Thoracic aorta (tissue), 2 donors: ENCODE data around the gene GCNT2. TPM values are rescaled to one million over a fixed set of nuclear protein-coding genes. Genes with fewer than 3 reads are reported as not detected.

Experiments
- ATAC-seq: fragments of 150-250 bp; one replicate; pipeline ENCODE4 v1.8.0; 2017; ENCODE audit warnings: low read depth; ENCODE audit not compliant: insufficient number of reproducible peaks, low FRiP score
- DNase-seq: peaks from one replicate; pipeline ENCODE4 v3.0.0-alpha.2; 2020; ENCODE audit warnings: low spot score
- H3K27ac ChIP-seq, 2 donors: fragments of 200-600 bp; sonication (generic); 1 replicate in 1 of 2; 2 replicates in 1 of 2; pipeline ENCODE4 v1.5.1; 2016; ENCODE audit warnings: mild to moderate bottlenecking in 2 of 2, moderate library complexity in 2 of 2
- H3K27me3 ChIP-seq: fragments of 200-600 bp; sonication (generic); replicated peaks from 2 replicates; pipeline ENCODE4 v1.6.0; 2016; ENCODE audit warnings: mild to moderate bottlenecking; ENCODE audit not compliant: insufficient read depth
- H3K36me3 ChIP-seq: fragments of 200-600 bp; sonication (generic); one replicate; pipeline ENCODE4 v1.5.1; 2016
- H3K4me1 ChIP-seq, 2 donors: fragments of 200-600 bp; sonication (generic); 1 replicate in 1 of 2; 2 replicates in 1 of 2; pipeline versions ENCODE4 v1.5.1 to v1.6.0; 2016; ENCODE audit warnings: low read depth in 2 of 2, mild to moderate bottlenecking in 1 of 2; ENCODE audit not compliant: control insufficient read depth in 1 of 2
- H3K4me3 ChIP-seq: fragments of 200-600 bp; sonication (generic); 2 replicates; pipeline ENCODE4 v1.5.1; 2016; ENCODE audit warnings: mild to moderate bottlenecking
- H3K9me3 ChIP-seq: fragments of 200-600 bp; sonication (generic); 2 replicates; pipeline ENCODE4 v1.5.1; 2016
- CTCF ChIP-seq: fragments of 200-600 bp; sonication (generic); IDR thresholded peaks from one replicate; pipeline ENCODE4 v1.5.1; 2019; ENCODE audit warnings: antibody characterized with exemption
- total RNA-seq, 2 donors: library from RNA; depleted of rRNA; stranded (reverse); fragments of >200 nt; gene quantifications; one replicate each; pipeline versions ENCODE4 v1.1.0 to v1.2.3, GENCODE V29; 2016

GCNT2 gene
- total RNA-seq, 2 donors from 2014 or later: 29.1 to 44.9 TPM

GRCh38 chr6:10626154-10626741 lies 105.1 kb downstream of the GCNT2 start:
- no peak overlapping the region for H3K4me3 ChIP-seq
- no peaks in the 10 kb centered on the region for H3K9me3 ChIP-seq
- TF ChIP-seq CTCF: no peak
- no peak for ATAC-seq
- peaks cover 0 to 6% of the 10 kb centered on the region in 2 donors for H3K4me1 ChIP-seq
- no peak for DNase-seq
- H3K36me3 ChIP-seq: peaks cover 19% of the 10 kb centered on the region
- H3K27me3 ChIP-seq: no peaks in the 10 kb centered on the region
- H3K27ac ChIP-seq: no peak overlapping the region

GRCh38 chr6:10627800-10628199 lies 106.6 kb downstream of the GCNT2 start:
- no peak overlapping the region for H3K4me3 ChIP-seq
- ATAC-seq (no peak), DNase-seq (no peak)
- H3K4me1 ChIP-seq: no peaks in the 10 kb centered on the region
- no peaks in the 10 kb centered on the region for H3K27me3 ChIP-seq
- H3K27ac ChIP-seq: no peak overlapping the region
- no peak for TF ChIP-seq CTCF
- H3K9me3 ChIP-seq: no peaks in the 10 kb centered on the region
- H3K36me3 ChIP-seq: peaks cover 10% of the 10 kb centered on the region

GRCh38 chr6:10630178-10630577 lies 109.0 kb downstream of the GCNT2 start:
- Histone ChIP-seq H3K4me3 (no peak overlapping the region), H3K9me3 (no peaks in the 10 kb centered on the region), H3K4me1 (no peaks in the 10 kb centered on the region), H3K27ac (no peak overlapping the region), H3K27me3 (no peaks in the 10 kb centered on the region), H3K36me3 (peaks cover 8% of the 10 kb centered on the region)
- TF ChIP-seq CTCF: no peak
- no peak for ATAC-seq
- DNase-seq: no peak

GRCh38 chr6:10633216-10633615 lies 112.1 kb downstream of the GCNT2 start:
- ATAC-seq (no peak), DNase-seq (no peak)
- no peaks in the 10 kb centered on the region for H3K36me3 ChIP-seq
- H3K27me3 ChIP-seq: no peaks in the 10 kb centered on the region
- no peaks in the 10 kb centered on the region for H3K9me3 ChIP-seq
- H3K4me3 ChIP-seq: no peak overlapping the region
- no peak overlapping the region for H3K27ac ChIP-seq
- H3K4me1 ChIP-seq: no peaks in the 10 kb centered on the region
- no peak for TF ChIP-seq CTCF

GRCh38 chr6:10640412-10640811 lies 119.3 kb downstream of the GCNT2 start:
- H3K36me3 ChIP-seq: no peaks in the 10 kb centered on the region
- H3K27me3 ChIP-seq: no peaks in the 10 kb centered on the region
- DNase-seq (no peak), ATAC-seq (no peak)
- no peak overlapping the region for H3K4me3 ChIP-seq
- no peak overlapping the region for H3K27ac ChIP-seq
- peaks cover 0 to 18% of the 10 kb centered on the region in 2 donors for H3K4me1 ChIP-seq
- no peaks in the 10 kb centered on the region for H3K9me3 ChIP-seq
- TF ChIP-seq CTCF: no peak
